ENCODE measurements around the gene SLC12A1. TPM values are rescaled to one million over a fixed set of nuclear protein-coding genes. Genes with fewer than 3 reads are reported as not detected.

The SLC12A1 gene
- total RNA-seq, 1 donor from 2014 or later = not detected

DNA sequence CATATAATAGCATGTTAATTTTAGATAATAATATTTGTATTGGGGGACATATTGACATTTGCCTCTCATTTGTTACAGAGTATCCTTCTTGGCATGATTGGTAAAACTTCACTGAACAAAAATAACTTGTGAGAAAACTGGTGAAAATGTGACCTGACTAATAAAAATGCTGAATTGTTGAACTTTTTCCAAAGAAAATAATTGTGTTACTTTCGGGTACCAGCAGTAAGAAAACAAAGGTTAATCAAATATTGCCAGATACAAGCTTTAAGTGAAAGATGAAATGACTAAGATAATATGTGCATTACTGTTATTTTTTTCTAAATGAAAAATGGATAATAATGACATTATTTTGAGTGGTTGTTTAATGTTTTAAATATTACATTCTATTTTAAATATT is 15.2 kb downstream of the SLC12A1 start:
- Mint-ChIP-seq H3K27ac (ENCODE audit: unreplicated experiment) (no peak overlapping the region), H3K4me3 (ENCODE audit: unreplicated experiment) (no peak overlapping the region), H3K36me3 (ENCODE audit: low read depth, unreplicated experiment) (no peaks in the 10 kb centered on the region), H3K9me3 (ENCODE audit: unreplicated experiment) (no peaks in the 10 kb centered on the region), H3K4me1 (ENCODE audit: low read depth, unreplicated experiment) (no peaks in the 10 kb centered on the region), H3K27me3 (ENCODE audit: low read depth, unreplicated experiment) (peaks cover 4% of the 10 kb centered on the region)
- FAIRE-seq (no peak), DNase-seq (ENCODE audit: low read depth) (no peak)
- Histone ChIP-seq H3K4me1 (ENCODE audit: insufficient read depth, low read length) (no peaks in the 10 kb centered on the region), H3K27ac (ENCODE audit: low read depth, low read length) (no peak overlapping the region), H3K79me2 (ENCODE audit: insufficient read depth, low read length) (no peaks in the 10 kb centered on the region), H2AFZ (ENCODE audit: low read depth, low read length) (no peak overlapping the region), H3K27me3 (ENCODE audit: insufficient read depth, low read length) (no peaks in the 10 kb centered on the region), H3K9me3 (ENCODE audit: insufficient read depth, low read depth, low read length) (no peaks in the 10 kb centered on the region), H3K36me3 (ENCODE audit: insufficient read depth, low read length) (no peaks in the 10 kb centered on the region), H3K9ac (ENCODE audit: low read length) (no peak overlapping the region), H3K4me2 (ENCODE audit: low read length) (no peak overlapping the region), H4K20me1 (ENCODE audit: insufficient read depth, low read length) (no peaks in the 10 kb centered on the region), H3K4me3 (ENCODE audit: insufficient read depth, low read depth, low read length) (no peak overlapping the region)
- no peak for TF ChIP-seq CTCF (IDR thresholded peaks at IDR 0.05; ENCODE audit: insufficient read depth, low read depth, low read length)
- no peak for TF ChIP-seq EZH2 (IDR thresholded peaks at IDR 0.05; ENCODE audit: insufficient read depth, low read length)

DNA sequence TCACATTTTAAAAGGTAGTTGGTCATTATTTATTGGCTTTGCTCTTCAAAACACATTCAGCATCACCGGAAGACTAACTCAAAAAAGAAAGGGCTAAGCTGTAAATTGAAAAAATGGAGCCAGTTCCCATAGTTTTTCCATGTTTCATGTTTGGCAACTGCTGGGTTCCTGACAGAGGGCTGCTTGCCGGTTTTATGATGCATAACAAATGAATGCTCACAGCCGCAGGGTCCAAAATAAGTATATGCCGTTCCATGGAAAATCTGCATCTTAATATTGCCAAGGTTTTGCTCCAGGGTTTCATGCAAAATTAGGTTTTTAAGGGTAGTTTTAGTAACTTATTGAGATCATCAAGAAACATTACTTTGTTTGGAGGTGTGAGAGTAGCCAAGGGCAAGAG is 15.8 kb downstream of the SLC12A1 start:
- Histone ChIP-seq H3K9ac (ENCODE audit: low read length) (no peak overlapping the region), H3K36me3 (ENCODE audit: insufficient read depth, low read length) (no peaks in the 10 kb centered on the region), H3K4me1 (ENCODE audit: insufficient read depth, low read length) (no peaks in the 10 kb centered on the region), H2AFZ (ENCODE audit: low read depth, low read length) (no peak overlapping the region), H3K27ac (ENCODE audit: low read depth, low read length) (no peak overlapping the region), H3K4me2 (ENCODE audit: low read length) (no peak overlapping the region), H3K27me3 (ENCODE audit: insufficient read depth, low read length) (no peaks in the 10 kb centered on the region), H3K9me3 (ENCODE audit: insufficient read depth, low read depth, low read length) (no peaks in the 10 kb centered on the region), H3K79me2 (ENCODE audit: insufficient read depth, low read length) (no peaks in the 10 kb centered on the region), H3K4me3 (ENCODE audit: insufficient read depth, low read depth, low read length) (no peak overlapping the region), H4K20me1 (ENCODE audit: insufficient read depth, low read length) (no peaks in the 10 kb centered on the region)
- FAIRE-seq = no peak
- H3K27ac Mint-ChIP-seq (ENCODE audit: unreplicated experiment) = no peak overlapping the region
- TF ChIP-seq EZH2 (IDR thresholded peaks at IDR 0.05; ENCODE audit: insufficient read depth, low read length) (no peak), CTCF (IDR thresholded peaks at IDR 0.05; ENCODE audit: insufficient read depth, low read depth, low read length) (no peak)
- no peak overlapping the region for H3K4me3 Mint-ChIP-seq (ENCODE audit: unreplicated experiment)
- no peak for DNase-seq (ENCODE audit: low read depth)
- no peaks in the 10 kb centered on the region for H3K9me3 Mint-ChIP-seq (ENCODE audit: unreplicated experiment)
- no peaks in the 10 kb centered on the region for H3K4me1 Mint-ChIP-seq (ENCODE audit: low read depth, unreplicated experiment)
- peaks cover 4% of the 10 kb centered on the region for H3K27me3 Mint-ChIP-seq (ENCODE audit: low read depth, unreplicated experiment)
- H3K36me3 Mint-ChIP-seq (ENCODE audit: low read depth, unreplicated experiment) = no peaks in the 10 kb centered on the region

GRCh38 chr15:48222627-48223026 is 16.5 kb downstream of the SLC12A1 start:
- Histone ChIP-seq H3K9me3 (ENCODE audit: insufficient read depth, low read depth, low read length) (no peaks in the 10 kb centered on the region), H3K27ac (ENCODE audit: low read depth, low read length) (no peak overlapping the region), H3K27me3 (ENCODE audit: insufficient read depth, low read length) (no peaks in the 10 kb centered on the region), H3K4me1 (ENCODE audit: insufficient read depth, low read length) (no peaks in the 10 kb centered on the region), H3K4me3 (ENCODE audit: insufficient read depth, low read depth, low read length) (no peak overlapping the region), H3K9ac (ENCODE audit: low read length) (no peak overlapping the region), H2AFZ (ENCODE audit: low read depth, low read length) (no peak overlapping the region), H3K79me2 (ENCODE audit: insufficient read depth, low read length) (no peaks in the 10 kb centered on the region), H3K36me3 (ENCODE audit: insufficient read depth, low read length) (no peaks in the 10 kb centered on the region), H3K4me2 (ENCODE audit: low read length) (no peak overlapping the region), H4K20me1 (ENCODE audit: insufficient read depth, low read length) (no peaks in the 10 kb centered on the region)
- Mint-ChIP-seq H3K4me3 (ENCODE audit: unreplicated experiment) (no peak overlapping the region), H3K27me3 (ENCODE audit: low read depth, unreplicated experiment) (peaks cover 4% of the 10 kb centered on the region), H3K27ac (ENCODE audit: unreplicated experiment) (no peak overlapping the region), H3K36me3 (ENCODE audit: low read depth, unreplicated experiment) (no peaks in the 10 kb centered on the region), H3K4me1 (ENCODE audit: low read depth, unreplicated experiment) (no peaks in the 10 kb centered on the region), H3K9me3 (ENCODE audit: unreplicated experiment) (no peaks in the 10 kb centered on the region)
- no peak for DNase-seq (ENCODE audit: low read depth)
- no peak for TF ChIP-seq EZH2 (IDR thresholded peaks at IDR 0.05; ENCODE audit: insufficient read depth, low read length)
- no peak for TF ChIP-seq CTCF (IDR thresholded peaks at IDR 0.05; ENCODE audit: insufficient read depth, low read depth, low read length)
- no peak for FAIRE-seq

Measured in astrocyte (in vitro differentiated cells and primary cell).